Thoracic aorta (tissue), 2 donors: ENCODE measurements around the gene ITGA8. TPM values are rescaled to one million over a fixed set of nuclear protein-coding genes. Genes with fewer than 3 reads are reported as not detected.

Experiments used
- ATAC-seq: fragments of 150-250 bp; one replicate; pipeline ENCODE4 v1.8.0; 2017; ENCODE audit warnings: low read depth; ENCODE audit not compliant: insufficient number of reproducible peaks, low FRiP score
- DNase-seq: peaks from one replicate; pipeline ENCODE4 v3.0.0-alpha.2; 2020; ENCODE audit warnings: low spot score
- H3K27ac ChIP-seq, 2 donors: fragments of 200-600 bp; sonication (generic); 1 replicate in 1 of 2; 2 replicates in 1 of 2; pipeline ENCODE4 v1.5.1; 2016; ENCODE audit warnings: mild to moderate bottlenecking in 2 of 2, moderate library complexity in 2 of 2
- H3K27me3 ChIP-seq: fragments of 200-600 bp; sonication (generic); replicated peaks from 2 replicates; pipeline ENCODE4 v1.6.0; 2016; ENCODE audit warnings: mild to moderate bottlenecking; ENCODE audit not compliant: insufficient read depth
- H3K36me3 ChIP-seq: fragments of 200-600 bp; sonication (generic); one replicate; pipeline ENCODE4 v1.5.1; 2016
- H3K4me1 ChIP-seq, 2 donors: fragments of 200-600 bp; sonication (generic); 1 replicate in 1 of 2; 2 replicates in 1 of 2; pipeline versions ENCODE4 v1.5.1 to v1.6.0; 2016; ENCODE audit warnings: low read depth in 2 of 2, mild to moderate bottlenecking in 1 of 2; ENCODE audit not compliant: control insufficient read depth in 1 of 2
- H3K4me3 ChIP-seq: fragments of 200-600 bp; sonication (generic); 2 replicates; pipeline ENCODE4 v1.5.1; 2016; ENCODE audit warnings: mild to moderate bottlenecking
- H3K9me3 ChIP-seq: fragments of 200-600 bp; sonication (generic); 2 replicates; pipeline ENCODE4 v1.5.1; 2016
- CTCF ChIP-seq: fragments of 200-600 bp; sonication (generic); IDR thresholded peaks from one replicate; pipeline ENCODE4 v1.5.1; 2019; ENCODE audit warnings: antibody characterized with exemption
- total RNA-seq, 2 donors: library from RNA; depleted of rRNA; stranded (reverse); fragments of >200 nt; gene quantifications; one replicate each; pipeline versions ENCODE4 v1.1.0 to v1.2.3, GENCODE V29; 2016

ITGA8 gene
- total RNA-seq, 2 donors from 2014 or later = 1,137 to 1,173 TPM

DNA sequence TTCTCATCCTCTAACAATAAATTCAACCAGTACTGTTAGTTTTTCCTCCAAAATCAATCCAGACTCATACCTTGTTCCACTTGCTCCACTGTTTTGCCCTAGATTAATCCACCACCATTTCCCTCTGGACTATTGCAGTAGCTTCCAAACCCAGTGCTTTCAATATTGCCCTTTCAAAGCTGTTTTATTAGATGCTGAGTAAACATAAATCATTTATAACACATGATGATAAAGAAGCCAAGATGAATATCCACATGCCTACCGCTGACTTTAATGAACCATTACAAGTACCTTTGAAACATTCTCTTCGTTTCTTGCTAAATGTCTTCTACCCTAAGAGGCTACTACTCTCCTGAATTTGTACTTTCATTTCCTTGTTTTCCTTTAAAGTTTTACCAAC, 174.5 kb downstream of the ITGA8 start:
- no peak for ATAC-seq
- H3K4me3 ChIP-seq = no peak overlapping the region
- TF ChIP-seq CTCF = no peak
- H3K27me3 ChIP-seq = no peaks in the 10 kb centered on the region
- H3K36me3 ChIP-seq = peaks cover 70% of the 10 kb centered on the region
- H3K9me3 ChIP-seq = no peaks in the 10 kb centered on the region
- DNase-seq = no peak
- no peak overlapping the region for H3K27ac ChIP-seq
- peaks cover 0 to 22% of the 10 kb centered on the region in 2 donors for H3K4me1 ChIP-seq

DNA sequence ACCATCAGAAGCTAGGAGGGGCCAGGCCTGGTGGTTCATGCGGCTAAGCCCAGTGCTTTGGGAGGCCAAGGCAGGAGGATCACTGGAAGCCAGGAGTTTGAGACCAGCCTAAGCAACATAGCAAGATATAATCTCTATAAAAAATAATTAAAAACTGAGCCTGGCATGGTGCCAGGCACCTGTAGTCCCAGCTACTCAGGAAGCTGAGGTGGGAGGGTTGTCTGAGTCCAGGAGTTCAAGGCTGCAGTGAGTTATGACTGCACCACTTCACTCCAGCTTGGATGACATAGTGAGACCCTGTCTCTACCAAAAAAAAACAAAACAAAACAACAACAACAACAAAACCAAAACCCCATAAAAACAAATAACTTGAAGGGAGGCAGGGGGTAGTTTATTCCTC, 175.7 kb downstream of the ITGA8 start:
- Histone ChIP-seq H3K9me3 (no peaks in the 10 kb centered on the region), H3K4me3 (no peak overlapping the region), H3K36me3 (peaks cover 74% of the 10 kb centered on the region), H3K4me1 (peaks cover 0 to 22% of the 10 kb centered on the region in 2 donors), H3K27me3 (no peaks in the 10 kb centered on the region), H3K27ac (no peak overlapping the region)
- DNase-seq (no peak), ATAC-seq (no peak)
- TF ChIP-seq CTCF = no peak

- DNase-seq (no peak), ATAC-seq (no peak)
- TF ChIP-seq CTCF = no peak
- Histone ChIP-seq H3K4me3 (no peak overlapping the region), H3K27me3 (no peaks in the 10 kb centered on the region), H3K4me1 (peaks cover 0 to 22% of the 10 kb centered on the region in 2 donors), H3K27ac (no peak overlapping the region), H3K9me3 (no peaks in the 10 kb centered on the region), H3K36me3 (peaks cover 68% of the 10 kb centered on the region)
These were observed 176.9 kb downstream of the ITGA8 start for GRCh38 chr10:15542817-15543216.

- no peak for ATAC-seq
- peaks cover 66% of the 10 kb centered on the region for H3K36me3 ChIP-seq
- H3K27me3 ChIP-seq = no peaks in the 10 kb centered on the region
- H3K27ac ChIP-seq = peak overlapping the region; percentile 43 to 56
- H3K9me3 ChIP-seq = no peaks in the 10 kb centered on the region
- no peak for TF ChIP-seq CTCF
- peaks cover 0 to 22% of the 10 kb centered on the region in 2 donors for H3K4me1 ChIP-seq
- DNase-seq = no peak
- H3K4me3 ChIP-seq = no peak overlapping the region
These were observed 178.3 kb downstream of the ITGA8 start for GRCh38 chr10:15541376-15541775.

DNA sequence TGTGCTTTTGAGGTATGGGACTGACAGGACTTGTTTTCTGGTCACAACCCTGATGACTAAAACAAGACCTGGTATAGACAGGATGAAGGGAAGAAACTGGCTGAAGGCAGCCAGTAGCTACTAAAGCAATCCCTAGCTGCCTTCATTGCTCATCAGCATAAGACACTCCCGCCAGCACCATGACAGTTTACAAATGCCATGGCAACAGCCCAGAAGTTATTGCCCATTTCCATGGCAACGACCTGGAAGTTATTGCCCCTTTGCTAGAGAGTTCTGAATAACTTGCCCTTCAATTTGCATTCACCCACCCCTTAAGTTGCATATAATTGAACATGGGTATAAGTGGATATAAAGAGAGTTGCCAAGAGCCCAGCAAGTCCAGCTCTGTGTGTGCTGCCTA, 179.0 kb downstream of the ITGA8 start:
- Histone ChIP-seq H3K27me3 (no peaks in the 10 kb centered on the region), H3K4me1 (peaks cover 0 to 22% of the 10 kb centered on the region in 2 donors), H3K27ac (peak overlapping the region; percentile 43 to 56), H3K36me3 (peaks cover 59% of the 10 kb centered on the region), H3K9me3 (no peaks in the 10 kb centered on the region), H3K4me3 (no peak overlapping the region)
- no peak for ATAC-seq
- TF ChIP-seq CTCF = no peak
- DNase-seq = no peak
